HUES64 (cell line): ENCODE data around the gene TFF3.

Experiments used
- H3K27ac ChIP-seq: 2 replicates; pipeline ENCODE4 v1.7.0; 2013; ENCODE audit warnings: low read depth, low read length, inconsistent platforms
- H3K27me3 ChIP-seq: 2 replicates; pipeline ENCODE4 v1.6.1; 2013; ENCODE audit warnings: mild to moderate bottlenecking, low read length; ENCODE audit not compliant: insufficient read depth
- H3K36me3 ChIP-seq: 2 replicates; pipeline ENCODE4 v1.6.1; 2013; ENCODE audit warnings: mild to moderate bottlenecking, low read length; ENCODE audit not compliant: insufficient read depth
- H3K4me1 ChIP-seq: 2 replicates; pipeline ENCODE4 v1.6.1; 2013; ENCODE audit warnings: mild to moderate bottlenecking, low read length, moderate library complexity; ENCODE audit not compliant: insufficient read depth
- H3K4me3 ChIP-seq: 2 replicates; pipeline ENCODE4 v1.5.1; 2013; ENCODE audit warnings: mild to moderate bottlenecking, low read length, moderate library complexity
- H3K9ac ChIP-seq: 2 replicates; pipeline ENCODE4 v1.6.1; 2013; ENCODE audit warnings: mild to moderate bottlenecking, low read depth, low read length
- H3K9me3 ChIP-seq: 2 replicates; pipeline ENCODE4 v1.6.1; 2013; ENCODE audit warnings: low read depth, low read length; ENCODE audit not compliant: insufficient read depth
- WGBS: fragments of 150-250, 120-280 bp; methylation state at CpG from one replicate; pipeline ENCODE4 v1.1.7; 2013; ENCODE audit warnings: missing lambda C conversion rate; 5-methylcytosine and 5-hydroxymethylcytosine counted together

Gene TFF3

DNA sequence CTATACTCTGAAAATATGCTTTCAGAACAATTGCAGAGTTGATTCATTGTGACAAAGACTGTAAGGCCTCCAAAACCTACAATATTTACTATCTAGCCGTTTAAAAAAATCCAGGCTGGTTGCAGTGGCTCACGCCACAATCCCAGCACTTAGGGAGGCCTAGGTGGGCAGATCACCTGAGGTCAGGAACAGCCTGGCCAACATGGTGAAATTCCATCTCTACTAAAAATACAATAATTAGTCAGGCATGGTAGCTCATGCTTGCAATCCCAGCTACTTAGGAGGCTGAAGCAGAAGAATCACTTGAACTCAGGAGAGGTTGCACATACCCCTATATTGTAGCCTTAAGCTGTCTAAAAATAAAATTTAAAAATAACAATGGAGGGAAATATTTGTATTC, 40.8 kb upstream of the TFF3 start:
- H3K27me3 ChIP-seq, result no peaks in the 10 kb centered on the region
- H3K27ac ChIP-seq, result no peak overlapping the region
- no peak overlapping the region for H3K4me3 ChIP-seq
- peaks cover 9% of the 10 kb centered on the region; the same call in 1 of the 2 replicates for H3K9me3 ChIP-seq
- no peaks in the 10 kb centered on the region for H3K4me1 ChIP-seq
- 91% methylated on average over 2 of the region's 2 CpGs for WGBS
- H3K36me3 ChIP-seq, result no peaks in the 10 kb centered on the region
- H3K9ac ChIP-seq, result no peak overlapping the region

- no peak overlapping the region for H3K27ac ChIP-seq
- H3K27me3 ChIP-seq, result no peaks in the 10 kb centered on the region
- H3K9ac ChIP-seq, result no peak overlapping the region
- no peak overlapping the region for H3K4me3 ChIP-seq
- 96% methylated on average over 5 of the region's 5 CpGs for WGBS
- H3K36me3 ChIP-seq, result no peaks in the 10 kb centered on the region
- H3K4me1 ChIP-seq, result no peaks in the 10 kb centered on the region
- H3K9me3 ChIP-seq, result 0 out of 2 replicates have a peak, but pooled peaks cover 2% of the 10 kb centered on the region
Measured at GRCh38 chr21:42353623-42354022, 38.4 kb upstream of the TFF3 start.

DNA sequence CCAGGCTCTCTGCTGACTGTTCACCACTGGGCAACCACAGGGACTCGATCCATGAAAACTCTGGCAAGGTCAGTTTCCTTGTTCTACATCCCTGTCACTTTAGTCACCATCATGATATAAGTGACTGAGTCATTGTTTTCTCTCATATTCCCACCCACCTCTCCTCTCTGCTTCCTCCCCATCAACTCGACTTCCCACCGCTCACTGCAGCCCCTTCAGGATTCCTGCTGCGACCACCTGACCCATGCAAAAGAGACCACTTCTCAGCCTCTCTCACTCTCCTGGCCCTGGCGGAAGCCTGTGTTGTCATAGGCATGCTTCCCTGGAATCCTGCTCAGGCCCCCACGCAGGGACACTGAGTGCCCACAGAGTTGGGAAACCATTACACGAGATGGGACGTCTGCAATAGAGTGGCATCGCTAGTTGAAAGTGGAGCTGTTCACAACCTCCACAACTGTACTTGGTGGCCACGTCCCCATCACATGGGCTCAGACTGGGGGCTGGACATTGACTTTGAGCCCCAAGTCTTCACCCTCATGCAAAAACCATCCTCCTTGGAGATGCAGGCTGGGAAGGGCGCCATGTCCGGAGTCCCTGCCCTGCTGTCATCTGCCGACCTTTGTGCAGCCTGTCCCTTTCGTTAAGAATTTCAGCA, 37.4 kb upstream of the TFF3 start:
- Histone ChIP-seq H3K4me3 (no peak overlapping the region), H3K9ac (no peak overlapping the region), H3K4me1 (no peaks in the 10 kb centered on the region), H3K9me3 (no peaks in the 10 kb centered on the region), H3K27ac (no peak overlapping the region), H3K36me3 (no peaks in the 10 kb centered on the region), H3K27me3 (no peaks in the 10 kb centered on the region)
- WGBS, result 91% methylated on average over 14 of the region's 14 CpGs

DNA sequence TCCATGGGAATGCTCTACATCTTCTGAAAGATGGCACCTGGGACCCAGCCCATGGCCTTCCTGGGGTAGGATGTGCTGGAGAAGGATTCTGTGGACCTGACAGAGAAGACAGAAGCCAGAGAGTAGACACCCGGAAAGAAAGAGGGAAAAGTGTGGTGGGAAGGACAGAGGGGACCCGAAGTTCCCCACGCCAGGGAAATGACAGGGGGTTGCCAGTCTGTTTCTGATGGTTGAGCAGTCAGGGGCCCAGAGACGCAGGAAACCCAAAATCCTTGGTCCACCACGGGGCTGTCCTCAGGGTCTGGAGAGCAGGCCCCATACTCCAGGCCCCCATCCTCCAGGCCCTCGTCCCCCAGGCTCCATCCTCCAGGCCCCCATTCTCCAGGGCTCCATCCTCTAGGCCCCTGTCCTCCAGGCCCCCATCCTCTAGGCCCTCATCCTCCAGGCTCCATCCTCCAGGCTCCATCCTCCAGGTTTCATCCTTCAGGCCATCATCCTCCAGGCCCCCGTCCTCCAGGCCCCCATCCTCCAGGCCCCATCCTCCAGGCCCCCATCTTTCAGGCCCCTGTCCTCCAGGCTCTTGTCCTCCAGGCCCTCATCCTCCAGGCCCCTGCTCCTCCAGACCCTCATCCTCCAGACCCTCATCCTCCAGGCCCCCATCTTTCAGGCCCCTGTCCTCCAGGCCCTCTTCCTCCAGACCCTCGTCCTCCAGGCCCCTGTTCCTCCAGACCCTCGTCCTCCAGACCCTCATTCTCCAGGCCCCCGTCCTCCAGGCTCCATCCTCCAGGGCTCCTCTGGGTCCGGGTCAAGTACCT, 36.6 kb upstream of the TFF3 start:
- H3K27ac ChIP-seq, result no peak overlapping the region
- no peak overlapping the region for H3K4me3 ChIP-seq
- no peaks in the 10 kb centered on the region for H3K4me1 ChIP-seq
- 84% methylated on average over 11 of the region's 11 CpGs for WGBS
- no peak overlapping the region for H3K9ac ChIP-seq
- no peaks in the 10 kb centered on the region for H3K9me3 ChIP-seq
- H3K36me3 ChIP-seq, result no peaks in the 10 kb centered on the region
- no peaks in the 10 kb centered on the region for H3K27me3 ChIP-seq

GRCh38 chr21:42350927-42351426, 35.8 kb upstream of the TFF3 start, which contains the start of gene TFF2:
Gene TFF2, minus strand, starts transcription at chr21:42350994. Its CDS starts 37 bp downstream, at chr21:42350957.
- H3K27me3 ChIP-seq, result no peaks in the 10 kb centered on the region
- WGBS, result 94% methylated on average over 13 of the region's 13 CpGs
- H3K4me1 ChIP-seq, result no peaks in the 10 kb centered on the region
- H3K36me3 ChIP-seq, result no peaks in the 10 kb centered on the region
- H3K9ac ChIP-seq, result no peak within 1 kb of the TSS
- H3K9me3 ChIP-seq, result no peaks in the 10 kb centered on the region
- no peak within 1 kb of the TSS for H3K4me3 ChIP-seq
- no peak within 1 kb of the TSS for H3K27ac ChIP-seq

- Histone ChIP-seq H3K36me3 (no peaks in the 10 kb centered on the region), H3K4me3 (no peak overlapping the region), H3K27ac (no peak overlapping the region), H3K27me3 (no peaks in the 10 kb centered on the region), H3K4me1 (no peaks in the 10 kb centered on the region), H3K9me3 (no peaks in the 10 kb centered on the region), H3K9ac (no peak overlapping the region)
- whole genome bisulfite sequencing, result 91% methylated on average over 11 of the region's 11 CpGs
Measured at GRCh38 chr21:42350318-42350910, 35.2 kb upstream of the TFF3 start.

DNA sequence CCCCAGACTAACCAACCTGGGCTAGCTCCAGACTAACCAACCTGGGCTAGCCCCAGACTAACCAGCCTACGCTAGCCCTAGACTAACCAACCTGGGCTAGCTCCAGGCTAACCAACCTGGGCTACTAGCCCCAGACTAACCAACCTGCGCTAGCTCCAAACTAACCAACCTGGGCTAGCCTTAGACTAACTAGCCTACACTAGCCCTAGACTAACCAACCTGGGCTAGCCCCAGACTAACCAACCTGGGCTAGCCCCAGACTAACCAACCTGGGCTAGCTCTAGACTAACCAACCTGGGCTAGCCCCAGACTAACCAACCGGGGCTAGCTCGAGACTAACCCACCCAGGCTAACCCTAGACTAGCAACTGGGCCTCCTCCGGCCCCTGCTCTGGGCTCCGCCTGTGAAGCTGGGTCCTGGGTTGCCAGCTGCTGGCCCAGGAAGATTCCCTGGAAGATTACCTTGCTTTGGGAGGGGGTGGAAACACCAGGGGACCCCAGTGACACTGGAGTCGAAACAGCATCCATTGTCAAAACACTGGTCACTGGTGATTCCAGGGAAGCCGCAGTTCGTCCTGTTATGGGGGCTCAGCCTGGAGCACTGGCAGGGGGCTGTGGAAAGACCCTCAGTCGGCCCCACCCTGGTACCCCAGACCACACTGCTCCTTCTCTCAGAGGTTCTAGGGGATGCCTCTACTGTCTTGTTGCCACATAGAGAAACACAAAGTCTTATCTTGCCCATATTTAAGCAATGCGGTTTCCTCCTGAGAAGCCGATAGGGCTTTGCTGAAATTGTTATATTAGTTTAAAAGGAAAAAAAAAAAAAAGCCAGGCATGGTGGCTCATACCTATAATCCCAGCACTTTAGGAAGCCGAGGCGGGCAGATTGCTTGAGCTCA, 34.5 kb upstream of the TFF3 start:
- Histone ChIP-seq H3K9ac (no peak overlapping the region), H3K27me3 (no peaks in the 10 kb centered on the region), H3K9me3 (no peaks in the 10 kb centered on the region), H3K36me3 (no peaks in the 10 kb centered on the region), H3K27ac (no peak overlapping the region), H3K4me3 (no peak overlapping the region), H3K4me1 (no peaks in the 10 kb centered on the region)
- 84% methylated on average over 13 of the region's 14 CpGs for WGBS

- Histone ChIP-seq H3K27me3 (no peaks in the 10 kb centered on the region), H3K4me1 (no peaks in the 10 kb centered on the region), H3K36me3 (no peaks in the 10 kb centered on the region), H3K9ac (no peak overlapping the region), H3K4me3 (no peak overlapping the region), H3K27ac (no peak overlapping the region), H3K9me3 (no peaks in the 10 kb centered on the region)
- WGBS, result 92% methylated on average over 2 of the region's 2 CpGs
Measured at GRCh38 chr21:42348762-42349161, 33.6 kb upstream of the TFF3 start.

DNA sequence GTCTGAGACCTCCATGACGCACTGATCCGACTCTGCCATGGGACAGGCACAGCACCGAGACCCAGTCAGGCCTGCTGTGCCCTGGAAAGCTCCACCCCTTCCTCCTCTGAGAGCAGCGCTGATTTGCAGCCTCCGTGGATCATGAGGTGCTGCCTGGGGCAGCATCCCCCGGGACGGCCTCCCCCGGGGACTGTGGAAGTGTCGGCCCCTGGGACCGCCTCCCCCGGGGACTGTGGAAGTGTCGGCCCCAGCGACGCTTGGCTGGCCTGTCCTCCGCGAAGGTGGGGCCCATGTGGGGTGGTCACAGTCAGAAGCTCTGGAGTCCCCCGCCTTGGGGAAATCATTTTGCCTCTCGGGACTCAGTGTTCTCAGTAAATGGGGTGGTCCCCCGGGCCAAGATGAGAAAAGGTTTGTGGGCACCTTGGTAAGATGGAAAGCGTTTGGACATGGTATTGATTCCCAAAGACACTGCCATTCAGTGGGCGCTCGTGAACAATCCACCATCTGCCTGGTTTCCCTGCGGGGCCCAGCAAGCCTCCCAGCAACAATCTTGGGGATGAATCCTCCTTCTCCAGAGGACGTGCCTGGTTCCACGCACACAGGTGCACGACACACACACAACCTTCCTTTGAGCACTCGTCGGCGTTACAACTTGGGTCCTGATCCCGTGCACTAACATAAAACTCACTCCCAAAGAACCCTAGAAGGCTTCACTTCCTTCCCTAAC, 32.6 kb upstream of the TFF3 start:
- H3K36me3 ChIP-seq, result no peaks in the 10 kb centered on the region
- no peak overlapping the region for H3K27ac ChIP-seq
- 93% methylated on average over 30 of the region's 30 CpGs for WGBS

DNA sequence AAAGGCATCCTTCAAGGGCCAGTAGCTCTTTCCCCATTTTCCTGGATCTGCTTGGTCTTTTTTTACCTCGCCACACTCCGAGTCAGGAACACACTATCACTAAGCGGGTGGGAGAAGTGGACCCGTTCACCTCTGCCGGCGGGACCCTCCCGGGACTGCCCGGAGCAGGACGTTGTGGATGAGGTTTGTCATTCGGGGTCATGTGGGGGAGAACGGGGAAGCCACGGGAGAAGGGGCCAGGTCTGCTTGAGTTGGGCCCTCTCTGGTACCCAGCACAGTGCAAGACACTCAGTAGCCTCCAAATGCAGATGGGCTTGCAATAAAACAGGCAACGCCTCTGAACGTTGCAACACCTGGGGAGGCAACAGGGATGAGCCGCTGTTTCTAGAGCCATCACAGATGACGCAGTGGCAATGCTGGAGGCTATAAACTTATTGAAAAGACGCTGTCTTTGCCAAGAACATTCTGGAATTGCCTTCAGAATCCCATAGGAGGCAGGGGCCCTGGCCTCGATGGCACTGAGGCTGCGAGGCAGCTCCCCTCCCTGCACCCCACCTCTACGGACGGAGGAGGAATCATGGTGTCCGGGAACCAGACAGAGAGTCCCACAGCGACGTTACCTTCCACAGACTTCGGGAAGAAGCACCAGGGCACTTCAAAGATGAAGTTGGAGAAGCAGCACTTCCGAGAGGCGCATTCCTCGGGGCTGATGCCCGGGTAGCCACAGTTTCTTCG, 31.8 kb upstream of the TFF3 start:
- Histone ChIP-seq H3K9me3 (no peaks in the 10 kb centered on the region), H3K9ac (no peak overlapping the region), H3K4me3 (no peak overlapping the region), H3K36me3 (no peaks in the 10 kb centered on the region), H3K27ac (no peak overlapping the region), H3K27me3 (no peaks in the 10 kb centered on the region), H3K4me1 (no peaks in the 10 kb centered on the region)
- 95% methylated on average over 30 of the region's 30 CpGs for WGBS

More for the DNA sequence above, 32.6 kb upstream of the TFF3 start:
- Histone ChIP-seq H3K4me1 (no peaks in the 10 kb centered on the region), H3K9me3 (no peaks in the 10 kb centered on the region), H3K4me3 (no peak overlapping the region), H3K9ac (no peak overlapping the region), H3K27me3 (no peaks in the 10 kb centered on the region)
